ENCODE data around the gene TPCN1. TPM values are rescaled to one million over a fixed set of nuclear protein-coding genes. Genes with fewer than 3 reads are reported as not detected.

The TPCN1 gene
- total RNA-seq, 4 donors from 2014 or later = 85.1 to 1,315 (median 121) TPM

- no peak overlapping the region for H3K27ac ChIP-seq
- no peak for TF ChIP-seq POLR2A (IDR thresholded peaks at IDR 0.05)
- no peak for TF ChIP-seq CTCF (IDR thresholded peaks at IDR 0.05)
- TF ChIP-seq EP300 (IDR thresholded peaks at IDR 0.05; ENCODE audit: low read depth) = no peak
- TF ChIP-seq POLR2AphosphoS5 (IDR thresholded peaks at IDR 0.05) = no peak
- in situ Hi-C loops (cut with MboI; ENCODE audit: low pct_ligation_motif_present in 1 of 4, low pct_unique_long_range_greater_than_20kb in 1 of 4, low sequenced_read_pairs in 3 of 4) = loop anchor here in 1 of 4 donors (25.0 kb wide), 1 partner anchor 148 kb away; the partner anchor contains the start of gene SLC8B1
- 80% methylated on average over 2 of the region's 2 CpGs; no CpG with 5 or more reads in 1 of the 2 donors for WGBS, 2 donors (ENCODE audit: low coverage in 1 of 2)
- intact Hi-C loops (cut with DNase I; ENCODE audit: low total_unique reads) = no loop called here
- no peaks in the 10 kb centered on the region for H3K27me3 ChIP-seq
- H3K4me3 ChIP-seq = no peak overlapping the region
- peaks cover 8 to 31% (median 26%) of the 10 kb centered on the region in 4 donors for H3K4me1 ChIP-seq
- DNase-seq = no peak
- H3K9me3 ChIP-seq = no peaks in the 10 kb centered on the region
- peaks cover 0 to 12% (median 3%) of the 10 kb centered on the region in 4 donors for H3K36me3 ChIP-seq
These were observed 31.9 kb upstream of the TPCN1 start for GRCh38 chr12:113189361-113189760.

- TF ChIP-seq POLR2A (IDR thresholded peaks at IDR 0.05) (no peak), EP300 (IDR thresholded peaks at IDR 0.05; ENCODE audit: low read depth) (no peak), POLR2AphosphoS5 (IDR thresholded peaks at IDR 0.05) (no peak)
- intact Hi-C loops (cut with DNase I; ENCODE audit: low total_unique reads) (loop anchor here (10.0 kb wide), 1 partner anchor 174 kb away; no protein-coding TSS in a partner anchor), in situ Hi-C loops (cut with MboI; ENCODE audit: low pct_ligation_motif_present in 1 of 4, low pct_unique_long_range_greater_than_20kb in 1 of 4, low sequenced_read_pairs in 3 of 4) (loop anchor here in 2 of 4 donors (10.0 to 25.0 kb wide), 3 partner anchors 147 to 244 kb away; partner anchors contain the start of genes SDSL (in 1 of the 2) and SLC8B1 (in 1 of the 2))
- Histone ChIP-seq H3K27ac (no peak overlapping the region), H3K4me1 (peaks cover 8 to 30% (median 26%) of the 10 kb centered on the region in 4 donors), H3K9me3 (no peaks in the 10 kb centered on the region), H3K27me3 (no peaks in the 10 kb centered on the region), H3K4me3 (no peak overlapping the region), H3K36me3 (peaks cover 0 to 12% (median 3%) of the 10 kb centered on the region in 4 donors)
- no peak for DNase-seq
- 84% methylated on average over 4 of the region's 4 CpGs; no CpG with 5 or more reads in 1 of the 2 donors for WGBS, 2 donors (ENCODE audit: low coverage in 1 of 2)
These were observed 30.5 kb upstream of the TPCN1 start for GRCh38 chr12:113190761-113191160.

DNA sequence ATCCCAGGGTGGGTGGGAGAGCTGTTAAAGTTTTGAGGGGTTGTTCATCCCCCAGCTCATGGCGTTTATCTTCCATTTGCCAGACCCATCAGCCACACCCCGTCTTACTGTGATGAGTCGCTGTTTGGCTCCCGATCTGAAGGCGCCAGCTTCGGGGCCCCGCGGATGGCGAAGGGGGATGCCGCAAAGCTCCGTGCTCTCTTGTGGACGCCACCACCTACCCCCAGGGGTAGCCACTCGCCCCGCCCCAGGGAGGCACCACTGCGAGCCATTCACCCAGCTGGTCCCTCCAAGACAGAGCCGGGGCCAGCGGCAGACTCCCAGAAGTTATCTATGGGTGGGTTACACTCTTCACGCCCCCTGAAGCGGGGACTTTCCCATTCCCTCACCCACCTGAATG, 30.0 kb upstream of the TPCN1 start:
- Histone ChIP-seq H3K4me1 (peaks cover 8 to 28% (median 23%) of the 10 kb centered on the region in 4 donors), H3K27ac (no peak overlapping the region), H3K9me3 (no peaks in the 10 kb centered on the region), H3K36me3 (peaks cover 0 to 12% (median 3%) of the 10 kb centered on the region in 4 donors), H3K4me3 (no peak overlapping the region), H3K27me3 (no peaks in the 10 kb centered on the region)
- TF ChIP-seq EP300 (IDR thresholded peaks at IDR 0.05; ENCODE audit: low read depth) = no peak
- TF ChIP-seq POLR2A (IDR thresholded peaks at IDR 0.05) = no peak
- TF ChIP-seq CTCF (IDR thresholded peaks at IDR 0.05) = no peak
- no peak for TF ChIP-seq POLR2AphosphoS5 (IDR thresholded peaks at IDR 0.05)
- 96% methylated on average over 19 of the region's 19 CpGs; no CpG with 5 or more reads in 1 of the 2 donors for whole genome bisulfite sequencing, 2 donors (ENCODE audit: low coverage in 1 of 2)
- DNase-seq = no peak
- in situ Hi-C loops (cut with MboI; ENCODE audit: low pct_ligation_motif_present in 1 of 4, low pct_unique_long_range_greater_than_20kb in 1 of 4, low sequenced_read_pairs in 3 of 4) (loop anchor here in 2 of 4 donors (10.0 to 25.0 kb wide), 3 partner anchors 146 to 244 kb away; partner anchors contain the start of genes SDSL (in 1 of the 2) and SLC8B1 (in 1 of the 2)), intact Hi-C loops (cut with DNase I; ENCODE audit: low total_unique reads) (loop anchor here (10.0 kb wide), 1 partner anchor 174 kb away; no protein-coding TSS in a partner anchor)

DNA sequence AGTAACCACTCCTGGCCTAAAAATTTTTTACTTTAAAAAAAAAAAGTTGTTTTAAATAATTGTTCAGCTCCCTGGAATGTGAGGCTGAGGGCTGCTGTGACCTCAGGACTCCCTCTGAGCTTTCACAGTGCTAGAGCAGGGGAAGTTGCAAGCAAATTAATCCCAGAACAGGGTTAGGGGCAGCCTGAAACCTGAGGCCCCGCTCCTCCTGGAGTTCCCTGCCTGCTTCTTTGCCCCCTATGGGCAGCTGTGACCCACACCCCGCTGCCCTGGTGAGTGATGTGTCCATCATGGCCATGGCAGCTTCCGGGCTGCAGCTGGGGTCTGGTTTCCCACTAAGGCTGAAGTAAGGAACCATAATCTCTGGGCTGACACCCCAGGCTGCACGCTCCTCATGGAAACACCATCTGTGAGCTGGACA, 26.3 kb upstream of the TPCN1 start:
- H3K4me1 ChIP-seq = peaks cover 0 to 17% (median 12%) of the 10 kb centered on the region in 4 donors
- DNase-seq = no peak
- WGBS, 2 donors (ENCODE audit: low coverage in 1 of 2) = 87% methylated on average over 4 of the region's 4 CpGs; no CpG with 5 or more reads in 1 of the 2 donors
- in situ Hi-C loops (cut with MboI; ENCODE audit: low pct_ligation_motif_present in 1 of 4, low pct_unique_long_range_greater_than_20kb in 1 of 4, low sequenced_read_pairs in 3 of 4) (loop anchor here in 2 of 4 donors (10.0 to 25.0 kb wide), 3 partner anchors 142 to 240 kb away; partner anchors contain the start of genes SDSL (in 1 of the 2) and SLC8B1 (in 1 of the 2)), intact Hi-C loops (cut with DNase I; ENCODE audit: low total_unique reads) (loop anchor here (5.0 to 10.0 kb wide), 2 partner anchors 170 to 1347 kb away; no protein-coding TSS in a partner anchor)
- H3K4me3 ChIP-seq = no peak overlapping the region
- no peaks in the 10 kb centered on the region for H3K27me3 ChIP-seq
- TF ChIP-seq POLR2AphosphoS5 (IDR thresholded peaks at IDR 0.05) (no peak), POLR2A (IDR thresholded peaks at IDR 0.05) (no peak), CTCF (IDR thresholded peaks at IDR 0.05) (no peak), EP300 (IDR thresholded peaks at IDR 0.05; ENCODE audit: low read depth) (no peak)
- H3K36me3 ChIP-seq = peaks cover 0 to 12% (median 3%) of the 10 kb centered on the region in 4 donors
- no peak overlapping the region for H3K27ac ChIP-seq
- H3K9me3 ChIP-seq = no peaks in the 10 kb centered on the region

All from transverse colon (tissue), 4 donors.